Measurements from ENCODE around the gene SPAG8.

SPAG8 gene

GRCh38 chr9:35808433-35808832 lies 3.6 kb downstream of the SPAG8 start:
- no peak for DNase-seq

GRCh38 chr9:35806101-35806500 lies 6.0 kb downstream of the SPAG8 start:
- DNase-seq, result no peak

- DNase-seq, result no peak
Observed at GRCh38 chr9:35801328-35802128, 10.5 kb downstream of the SPAG8 start.

- DNase-seq, result no peak
Observed at GRCh38 chr9:35800530-35800929, 11.5 kb downstream of the SPAG8 start.

GRCh38 chr9:35798658-35799374 lies 13.2 kb downstream of the SPAG8 start:
- DNase-seq, result no peak

- DNase-seq, result no peak
Observed at GRCh38 chr9:35797311-35798109, 14.6 kb downstream of the SPAG8 start.

- no peak for DNase-seq
Observed at GRCh38 chr9:35795695-35796094, 16.4 kb downstream of the SPAG8 start.

- no peak for DNase-seq
Observed at GRCh38 chr9:35793461-35793860, 18.6 kb downstream of the SPAG8 start.

- peak in 1 of 14 donors; percentile 43 for DNase-seq
Observed at GRCh38 chr9:35792826-35793225, 19.2 kb downstream of the SPAG8 start.

GRCh38 chr9:35792024-35792813 lies 19.8 kb downstream of the SPAG8 start:
- peak in 1 of 14 donors; percentile 46 for DNase-seq

GRCh38 chr9:35791297-35791921 lies 20.7 kb downstream of the SPAG8 start, which contains the start of gene NPR2:
TSS of gene NPR2 (plus strand) at chr9:35791591. CDS start at chr9:35792409, 818 bp downstream.
- DNase-seq, result peak in 6 of 14 donors; percentile 18 to 45 (median 43)

GRCh38 chr9:35790385-35791296 lies 21.4 kb downstream of the SPAG8 start:
- DNase-seq, result peak in 11 of 14 donors; percentile 23 to 78 (median 36)

- DNase-seq, result no peak
Observed at GRCh38 chr9:35790025-35790384, 22.1 kb downstream of the SPAG8 start.

- DNase-seq, result no peak
Observed at GRCh38 chr9:35789541-35789940, 22.5 kb downstream of the SPAG8 start.

GRCh38 chr9:35783418-35783817 lies 28.6 kb downstream of the SPAG8 start:
- no peak for DNase-seq

GRCh38 chr9:35781066-35781465 lies 31.0 kb downstream of the SPAG8 start:
- no peak for DNase-seq

GRCh38 chr9:35778496-35778895 lies 33.6 kb downstream of the SPAG8 start:
- DNase-seq, result no peak

GRCh38 chr9:35776018-35776417 lies 36.0 kb downstream of the SPAG8 start:
- DNase-seq, result no peak

GRCh38 chr9:35774907-35775635 lies 37.0 kb downstream of the SPAG8 start:
- DNase-seq, result peak in 4 of 14 donors; percentile 9 to 51 (median 24)

- DNase-seq, result no peak
Observed at GRCh38 chr9:35771943-35772342, 40.1 kb downstream of the SPAG8 start.
